ENCODE data around the gene P2RY2.

Gene P2RY2

DNA sequence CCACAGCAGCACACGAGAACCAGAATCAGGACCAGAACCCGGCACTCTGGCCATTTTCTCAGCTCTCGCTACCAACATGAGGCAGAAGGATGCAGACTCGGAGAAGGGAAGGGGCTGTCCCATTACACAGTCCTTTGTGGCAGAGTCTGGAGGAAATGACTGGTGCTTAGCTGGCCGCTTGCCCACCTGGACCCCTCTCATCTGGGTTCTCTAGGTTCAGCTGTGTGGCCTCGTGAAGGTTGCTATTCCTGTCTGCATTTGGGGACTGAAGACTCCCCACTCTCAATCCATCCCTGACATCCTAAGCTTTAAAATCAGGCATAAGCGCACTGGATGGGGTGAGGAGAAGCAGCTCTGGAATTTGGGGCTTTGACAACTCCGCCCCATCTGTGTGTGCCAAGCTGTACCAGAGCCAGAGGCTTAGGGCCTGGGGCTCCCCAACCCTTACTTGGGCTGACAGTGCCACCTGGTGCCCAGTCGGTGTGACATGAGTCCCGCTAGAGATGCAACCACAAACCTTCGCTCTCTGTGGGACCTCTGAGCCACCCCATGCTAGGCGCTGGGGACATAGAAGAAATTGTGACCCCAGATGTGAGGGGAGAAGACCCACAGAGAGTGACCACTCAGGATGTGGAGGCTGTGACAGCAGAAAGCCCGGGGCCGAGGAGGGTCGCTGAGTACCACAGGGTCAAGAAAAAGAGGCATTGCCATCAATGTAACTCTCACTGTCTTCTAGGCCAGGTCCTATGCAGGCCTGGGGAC, 40.1 kb upstream of the P2RY2 start:
- H3K4me3 ChIP-seq (ENCODE audit: low read length): no peak overlapping the region
- no peaks in the 10 kb centered on the region for H3K36me3 ChIP-seq (ENCODE audit: insufficient read depth, low read length)
- H2AFZ ChIP-seq (ENCODE audit: low read depth, low read length): no peak overlapping the region
- no peaks in the 10 kb centered on the region for H3K9me3 ChIP-seq (ENCODE audit: low read length)
- no peaks in the 10 kb centered on the region for H3K4me1 ChIP-seq (ENCODE audit: insufficient read depth, low read length)
- peaks cover 9% of the 10 kb centered on the region for H3K27me3 ChIP-seq (ENCODE audit: insufficient read depth, low read length)

DNA sequence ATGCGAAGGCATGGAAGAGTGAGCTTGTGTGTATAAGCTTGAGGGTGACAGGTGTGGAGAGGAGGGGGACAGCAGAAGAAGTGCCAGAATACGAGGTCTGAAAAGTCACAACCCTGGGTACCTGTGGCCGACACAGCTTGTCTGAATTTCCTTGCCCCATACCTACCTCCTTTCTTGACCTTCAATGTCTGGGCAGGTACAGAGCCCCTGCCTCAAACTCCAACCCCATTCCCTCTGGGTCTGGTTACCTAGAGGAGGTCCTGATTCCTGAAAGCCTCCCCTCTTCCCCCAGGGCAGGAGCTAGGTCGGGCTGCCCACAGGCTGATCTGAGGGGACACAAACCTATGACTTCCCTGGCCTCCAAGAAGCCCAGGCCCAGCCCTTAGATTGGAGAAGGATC, 39.4 kb upstream of the P2RY2 start:
- no peaks in the 10 kb centered on the region for H3K9me3 ChIP-seq (ENCODE audit: low read length)
- peaks cover 9% of the 10 kb centered on the region for H3K27me3 ChIP-seq (ENCODE audit: insufficient read depth, low read length)
- H3K4me3 ChIP-seq (ENCODE audit: low read length): no peak overlapping the region
- no peaks in the 10 kb centered on the region for H3K36me3 ChIP-seq (ENCODE audit: insufficient read depth, low read length)
- no peaks in the 10 kb centered on the region for H3K4me1 ChIP-seq (ENCODE audit: insufficient read depth, low read length)
- H2AFZ ChIP-seq (ENCODE audit: low read depth, low read length): no peak overlapping the region

DNA sequence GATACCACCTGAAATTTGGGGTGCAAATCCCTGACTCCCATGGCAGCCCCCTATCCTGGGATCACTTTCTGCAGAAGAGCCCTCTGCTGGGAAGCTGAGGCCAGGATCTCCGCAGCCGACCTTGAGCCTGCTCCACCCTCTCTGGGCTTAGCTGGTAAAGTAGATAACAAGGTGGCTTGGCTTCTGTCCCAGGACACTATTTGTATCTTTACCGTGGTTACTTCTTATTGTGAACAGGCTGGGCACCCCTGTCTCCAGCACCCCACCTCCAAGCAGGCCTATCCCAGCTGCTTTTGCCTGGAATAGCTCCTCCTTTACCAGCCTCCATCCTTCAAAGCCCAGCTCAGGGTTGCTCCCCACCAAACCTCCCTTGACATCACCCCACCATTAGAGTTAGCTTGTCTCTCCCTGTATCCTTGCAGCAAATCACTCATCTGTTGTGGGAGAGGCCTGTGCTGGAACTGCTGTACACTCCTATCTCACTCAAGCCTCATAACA, 35.2 kb upstream of the P2RY2 start:
- H3K27me3 ChIP-seq (ENCODE audit: insufficient read depth, low read length): peaks cover 5% of the 10 kb centered on the region
- no peak overlapping the region for H3K4me3 ChIP-seq (ENCODE audit: low read length)
- H2AFZ ChIP-seq (ENCODE audit: low read depth, low read length): no peak overlapping the region
- H3K36me3 ChIP-seq (ENCODE audit: insufficient read depth, low read length): no peaks in the 10 kb centered on the region
- peaks cover 5% of the 10 kb centered on the region for H3K4me1 ChIP-seq (ENCODE audit: insufficient read depth, low read length)
- H3K9me3 ChIP-seq (ENCODE audit: low read length): no peaks in the 10 kb centered on the region

DNA sequence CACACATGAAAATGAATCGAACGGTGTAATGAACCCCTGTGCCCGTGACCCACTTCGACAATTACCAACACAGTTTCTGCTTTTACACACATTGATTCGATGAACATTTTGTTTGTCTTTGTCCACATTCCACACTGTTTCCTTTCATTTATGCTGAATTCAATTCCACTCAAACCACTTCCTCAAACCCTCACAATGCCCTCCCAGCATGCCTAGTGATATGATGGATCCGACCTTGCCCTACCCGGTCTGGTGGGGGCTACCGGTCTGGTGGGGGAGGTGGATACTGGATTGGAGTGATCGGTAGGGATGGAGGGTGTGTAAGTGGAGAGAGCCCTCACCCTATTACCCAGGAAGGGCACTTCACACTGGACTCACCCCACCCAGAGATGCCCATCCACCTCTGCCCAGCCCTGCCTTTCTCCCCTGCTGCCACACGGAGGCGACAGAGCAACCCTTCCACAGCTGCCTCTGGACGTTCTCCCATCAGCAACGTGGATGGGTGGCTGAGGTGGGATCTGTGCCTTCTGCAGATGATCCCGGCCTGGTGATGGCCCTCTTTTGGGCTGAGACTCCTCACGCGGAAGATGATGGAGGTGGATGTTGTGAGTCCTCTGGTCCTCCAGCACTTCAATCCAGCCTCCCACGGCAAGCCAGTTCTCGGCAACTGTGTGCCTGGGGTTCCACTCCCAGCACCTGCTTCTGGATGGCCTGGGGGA, 33.0 kb upstream of the P2RY2 start:
- peaks cover 3% of the 10 kb centered on the region for H3K27me3 ChIP-seq (ENCODE audit: insufficient read depth, low read length)
- no peak overlapping the region for H3K4me3 ChIP-seq (ENCODE audit: low read length)
- H3K4me1 ChIP-seq (ENCODE audit: insufficient read depth, low read length): peaks cover 5% of the 10 kb centered on the region
- no peaks in the 10 kb centered on the region for H3K36me3 ChIP-seq (ENCODE audit: insufficient read depth, low read length)
- H2AFZ ChIP-seq (ENCODE audit: low read depth, low read length): no peak overlapping the region
- H3K9me3 ChIP-seq (ENCODE audit: low read length): no peaks in the 10 kb centered on the region

GRCh38 chr11:73185680-73186293, 32.3 kb upstream of the P2RY2 start:
- Histone ChIP-seq H3K4me3 (ENCODE audit: low read length) (no peak overlapping the region), H3K9me3 (ENCODE audit: low read length) (no peaks in the 10 kb centered on the region), H3K36me3 (ENCODE audit: insufficient read depth, low read length) (no peaks in the 10 kb centered on the region), H3K4me1 (ENCODE audit: insufficient read depth, low read length) (peaks cover 5% of the 10 kb centered on the region), H2AFZ (ENCODE audit: low read depth, low read length) (no peak overlapping the region), H3K27me3 (ENCODE audit: insufficient read depth, low read length) (peaks cover 6% of the 10 kb centered on the region)

- Histone ChIP-seq H3K36me3 (ENCODE audit: insufficient read depth, low read length) (no peaks in the 10 kb centered on the region), H3K27me3 (ENCODE audit: insufficient read depth, low read length) (peaks cover 6% of the 10 kb centered on the region), H2AFZ (ENCODE audit: low read depth, low read length) (no peak overlapping the region), H3K4me1 (ENCODE audit: insufficient read depth, low read length) (peaks cover 5% of the 10 kb centered on the region), H3K9me3 (ENCODE audit: low read length) (no peaks in the 10 kb centered on the region), H3K4me3 (ENCODE audit: low read length) (no peak overlapping the region)
Observed at GRCh38 chr11:73186294-73186850, 31.7 kb upstream of the P2RY2 start.

DNA sequence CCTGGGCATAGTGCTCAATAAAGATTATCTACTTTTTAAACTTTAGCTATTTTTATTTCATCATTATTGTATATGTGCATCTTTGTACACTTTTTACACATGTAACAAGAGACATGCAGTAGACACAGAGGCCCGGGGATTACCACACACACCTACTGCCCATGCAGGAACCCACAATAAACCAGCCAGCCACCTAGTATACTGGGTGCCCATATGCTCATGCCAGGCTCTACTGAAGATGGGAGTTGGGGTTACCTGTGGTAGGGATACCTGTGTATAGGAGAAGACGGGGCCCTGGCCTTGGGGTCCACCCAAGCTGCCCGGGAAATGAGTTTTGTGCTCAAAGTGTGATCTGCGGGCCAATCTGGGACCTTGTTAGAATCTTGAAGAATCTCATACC, 31.2 kb upstream of the P2RY2 start:
- no peaks in the 10 kb centered on the region for H3K9me3 ChIP-seq (ENCODE audit: low read length)
- no peaks in the 10 kb centered on the region for H3K36me3 ChIP-seq (ENCODE audit: insufficient read depth, low read length)
- H3K27me3 ChIP-seq (ENCODE audit: insufficient read depth, low read length): peaks cover 6% of the 10 kb centered on the region
- no peak overlapping the region for H2AFZ ChIP-seq (ENCODE audit: low read depth, low read length)
- peaks cover 5% of the 10 kb centered on the region for H3K4me1 ChIP-seq (ENCODE audit: insufficient read depth, low read length)
- no peak overlapping the region for H3K4me3 ChIP-seq (ENCODE audit: low read length)

GRCh38 chr11:73187854-73188253, 30.2 kb upstream of the P2RY2 start:
- H3K4me3 ChIP-seq (ENCODE audit: low read length): no peak overlapping the region
- H3K4me1 ChIP-seq (ENCODE audit: insufficient read depth, low read length): peaks cover 5% of the 10 kb centered on the region
- no peaks in the 10 kb centered on the region for H3K36me3 ChIP-seq (ENCODE audit: insufficient read depth, low read length)
- H3K27me3 ChIP-seq (ENCODE audit: insufficient read depth, low read length): peaks cover 6% of the 10 kb centered on the region
- no peak overlapping the region for H2AFZ ChIP-seq (ENCODE audit: low read depth, low read length)
- no peaks in the 10 kb centered on the region for H3K9me3 ChIP-seq (ENCODE audit: low read length)

DNA sequence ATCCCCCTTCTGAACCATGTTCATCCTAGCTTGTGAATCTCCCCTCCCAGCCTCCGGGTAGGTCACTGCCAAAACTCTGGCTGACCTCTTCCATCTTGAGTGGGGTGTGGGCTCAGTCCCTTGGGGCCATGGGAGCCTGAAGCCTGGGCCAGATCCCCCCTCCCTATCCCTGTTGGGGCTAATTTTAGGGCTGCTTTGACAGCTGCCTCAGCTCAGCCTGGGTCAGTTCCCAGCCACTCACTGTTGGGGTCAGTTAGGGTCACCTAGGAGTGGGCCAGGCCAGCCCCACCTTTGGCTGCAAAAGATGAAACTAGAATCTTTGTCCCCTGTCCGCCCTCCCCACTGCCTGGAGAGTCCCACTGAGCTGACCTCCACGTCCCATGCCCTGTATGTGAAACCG, 29.8 kb upstream of the P2RY2 start:
- H2AFZ ChIP-seq (ENCODE audit: low read depth, low read length): no peak overlapping the region
- peaks cover 6% of the 10 kb centered on the region for H3K27me3 ChIP-seq (ENCODE audit: insufficient read depth, low read length)
- no peak overlapping the region for H3K4me3 ChIP-seq (ENCODE audit: low read length)
- H3K4me1 ChIP-seq (ENCODE audit: insufficient read depth, low read length): peaks cover 5% of the 10 kb centered on the region
- H3K36me3 ChIP-seq (ENCODE audit: insufficient read depth, low read length): no peaks in the 10 kb centered on the region
- no peaks in the 10 kb centered on the region for H3K9me3 ChIP-seq (ENCODE audit: low read length)

- H2AFZ ChIP-seq (ENCODE audit: low read depth, low read length): no peak overlapping the region
- H3K4me3 ChIP-seq (ENCODE audit: low read length): no peak overlapping the region
- peaks cover 11% of the 10 kb centered on the region for H3K27me3 ChIP-seq (ENCODE audit: insufficient read depth, low read length)
- no peaks in the 10 kb centered on the region for H3K36me3 ChIP-seq (ENCODE audit: insufficient read depth, low read length)
- peaks cover 5% of the 10 kb centered on the region for H3K4me1 ChIP-seq (ENCODE audit: insufficient read depth, low read length)
- H3K9me3 ChIP-seq (ENCODE audit: low read length): no peaks in the 10 kb centered on the region
Observed at GRCh38 chr11:73189315-73189714, 28.8 kb upstream of the P2RY2 start.

- no peak overlapping the region for H3K4me3 ChIP-seq (ENCODE audit: low read length)
- H3K27me3 ChIP-seq (ENCODE audit: insufficient read depth, low read length): peaks cover 13% of the 10 kb centered on the region
- H2AFZ ChIP-seq (ENCODE audit: low read depth, low read length): no peak overlapping the region
- no peaks in the 10 kb centered on the region for H3K9me3 ChIP-seq (ENCODE audit: low read length)
- no peaks in the 10 kb centered on the region for H3K36me3 ChIP-seq (ENCODE audit: insufficient read depth, low read length)
- peaks cover 4% of the 10 kb centered on the region for H3K4me1 ChIP-seq (ENCODE audit: insufficient read depth, low read length)
Observed at GRCh38 chr11:73189723-73190556, 28.1 kb upstream of the P2RY2 start.

- H3K9me3 ChIP-seq (ENCODE audit: low read length): no peaks in the 10 kb centered on the region
- peaks cover 13% of the 10 kb centered on the region for H3K27me3 ChIP-seq (ENCODE audit: insufficient read depth, low read length)
- H3K36me3 ChIP-seq (ENCODE audit: insufficient read depth, low read length): no peaks in the 10 kb centered on the region
- H3K4me3 ChIP-seq (ENCODE audit: low read length): no peak overlapping the region
- no peak overlapping the region for H2AFZ ChIP-seq (ENCODE audit: low read depth, low read length)
- H3K4me1 ChIP-seq (ENCODE audit: insufficient read depth, low read length): no peaks in the 10 kb centered on the region
Observed at GRCh38 chr11:73190557-73190885, 27.6 kb upstream of the P2RY2 start.
